H9 (cell line): ENCODE data around the gene SYDE2. TPM values are rescaled to one million over a fixed set of nuclear protein-coding genes. Genes with fewer than 3 reads are reported as not detected.

Experiments
- DNase-seq: peaks from one replicate; pipeline ENCODE4 v3.0.0-alpha.2; 2017
- H2AFZ ChIP-seq: one replicate; pipeline ENCODE4 v1.6.1; 2013; ENCODE audit warnings: mild to moderate bottlenecking, low read length, control low read depth, moderate library complexity
- H2AK5ac ChIP-seq: 2 replicates; pipeline ENCODE4 v1.6.1; 2013; ENCODE audit warnings: low read length, control low read depth, mixed read lengths; ENCODE audit not compliant: insufficient read length
- H2BK120ac ChIP-seq: one replicate; pipeline ENCODE4 v1.6.1; 2013; ENCODE audit warnings: low read depth, mild to moderate bottlenecking, low read length, control low read depth, inconsistent platforms; ENCODE audit not compliant: poor library complexity, severe bottlenecking
- H2BK12ac ChIP-seq: 2 replicates; pipeline ENCODE4 v1.6.1; 2013; ENCODE audit warnings: low read length, control low read depth, mixed read lengths, low read depth; ENCODE audit not compliant: insufficient read length
- H2BK15ac ChIP-seq: 2 replicates; pipeline ENCODE4 v1.6.1; 2013; ENCODE audit warnings: low read depth, low read length, control low read depth
- H2BK20ac ChIP-seq: one replicate; pipeline ENCODE4 v1.6.1; 2013; ENCODE audit warnings: low read depth, mild to moderate bottlenecking, low read length, control low read depth, inconsistent platforms; ENCODE audit not compliant: poor library complexity, severe bottlenecking
- H2BK5ac ChIP-seq: 2 replicates; pipeline ENCODE4 v1.6.1; 2013; ENCODE audit warnings: low read length, control low read depth, mixed read lengths; ENCODE audit not compliant: insufficient read length
- H3K14ac ChIP-seq: 2 replicates; pipeline ENCODE4 v1.6.1; 2013; ENCODE audit warnings: low read length, control low read depth; ENCODE audit not compliant: insufficient read depth
- H3K18ac ChIP-seq: 2 replicates; pipeline ENCODE4 v1.6.1; 2013; ENCODE audit warnings: low read depth, mild to moderate bottlenecking, mixed read lengths, low read length, control low read depth; ENCODE audit not compliant: insufficient read length
- H3K23ac ChIP-seq: 2 replicates; pipeline ENCODE4 v1.6.1; 2013; ENCODE audit warnings: low read length, control low read depth, mixed read lengths, low read depth; ENCODE audit not compliant: insufficient read length
- H3K23me2 ChIP-seq: 2 replicates; pipeline ENCODE4 v1.6.1; 2013; ENCODE audit warnings: low read depth, mild to moderate bottlenecking, mixed read lengths, low read length, control low read depth; ENCODE audit not compliant: insufficient read length, poor library complexity, severe bottlenecking
- H3K27ac ChIP-seq: 2 replicates; pipeline ENCODE4 v1.5.1; 2013; ENCODE audit warnings: low read length, control low read depth, mixed read lengths, low read depth; ENCODE audit not compliant: insufficient read length
- H3K27me3 ChIP-seq: 2 replicates; pipeline ENCODE4 v1.6.1; 2013; ENCODE audit warnings: low read length, control low read depth, inconsistent platforms; ENCODE audit not compliant: insufficient read depth
- H3K4ac ChIP-seq: 2 replicates; pipeline ENCODE4 v1.6.1; 2013; ENCODE audit warnings: low read depth, mild to moderate bottlenecking, control low read depth, inconsistent platforms, low read length, moderate library complexity
- H3K4me1 ChIP-seq: 2 replicates; pipeline ENCODE4 v1.6.1; 2013; ENCODE audit warnings: low read length, control low read depth, inconsistent platforms; ENCODE audit not compliant: insufficient read depth
- H3K4me2 ChIP-seq: 2 replicates; pipeline ENCODE4 v1.6.1; 2013; ENCODE audit warnings: low read length, control low read depth, mixed read lengths; ENCODE audit not compliant: insufficient read length, insufficient read depth
- H3K56ac ChIP-seq: 2 replicates; pipeline ENCODE4 v1.6.1; 2013; ENCODE audit warnings: low read depth, mild to moderate bottlenecking, mixed read lengths, low read length, control low read depth; ENCODE audit not compliant: insufficient read length
- H3K79me1 ChIP-seq: 2 replicates; pipeline ENCODE4 v1.6.1; 2013; ENCODE audit warnings: low read depth, mild to moderate bottlenecking, moderate library complexity, low read length, control low read depth, inconsistent platforms; ENCODE audit not compliant: insufficient read depth, poor library complexity, severe bottlenecking
- H3K79me2 ChIP-seq: 2 replicates; pipeline ENCODE4 v1.6.1; 2013; ENCODE audit warnings: low read length, control low read depth, inconsistent platforms; ENCODE audit not compliant: insufficient read depth
- H3K9ac ChIP-seq: 2 replicates; pipeline ENCODE4 v1.6.1; 2013; ENCODE audit warnings: low read length, control low read depth, mixed read lengths; ENCODE audit not compliant: insufficient read length; ENCODE audit errors: extremely low read depth
- H3K9me3 ChIP-seq: one replicate; pipeline ENCODE4 v1.6.1; 2013; ENCODE audit warnings: low read depth, low read length, inconsistent platforms; ENCODE audit not compliant: control insufficient read depth
- H3T11ph ChIP-seq: one replicate; pipeline ENCODE4 v1.6.1; 2013; ENCODE audit warnings: mild to moderate bottlenecking, low read length, control low read depth, inconsistent platforms
- H4K20me1 ChIP-seq: one replicate; pipeline ENCODE4 v1.6.1; 2013; ENCODE audit not compliant: control insufficient read depth, insufficient read length, insufficient read depth
- H4K5ac ChIP-seq: 2 replicates; pipeline ENCODE4 v1.6.1; 2013; ENCODE audit warnings: low read depth, mild to moderate bottlenecking, mixed read lengths, low read length, control low read depth; ENCODE audit not compliant: insufficient read length
- H4K8ac ChIP-seq: replicated peaks from 2 replicates; pipeline ENCODE4 v1.6.1; 2013; ENCODE audit warnings: low read length, control low read depth, mixed read lengths, low read depth; ENCODE audit not compliant: insufficient read length
- H4K91ac ChIP-seq: 2 replicates; pipeline ENCODE4 v1.6.1; 2013; ENCODE audit warnings: low read depth, mild to moderate bottlenecking, moderate library complexity, mixed read lengths, low read length, control low read depth; ENCODE audit not compliant: insufficient read length
- H3K27ac Mint-ChIP-seq, 3 experiments: 2 replicates in 2 of 3; 3 replicates in 1 of 3; pipeline ENCODE4 v1.8.0; 2020 to 2021; ENCODE audit warnings: mixed read lengths in 3 of 3, mild to moderate bottlenecking in 1 of 3, moderate library complexity in 1 of 3
- H3K27me3 Mint-ChIP-seq: 2 replicates; pipeline ENCODE4 v1.8.0; 2021; ENCODE audit warnings: low read depth, mild to moderate bottlenecking, moderate library complexity, mixed read lengths
- H3K36me3 Mint-ChIP-seq, 3 experiments: 2 replicates in 2 of 3; 3 replicates in 1 of 3; pipeline ENCODE4 v1.8.0; 2020 to 2021; ENCODE audit warnings: low read depth in 3 of 3, mixed read lengths in 3 of 3; ENCODE audit not compliant: insufficient read depth in 1 of 3
- H3K4me1 Mint-ChIP-seq, 2 experiments: 2 replicates each; pipeline ENCODE4 v1.8.0; 2020; ENCODE audit warnings: mixed read lengths in 2 of 2
- H3K4me3 Mint-ChIP-seq, 2 experiments: 2 replicates in 1 of 2; 3 replicates in 1 of 2; pipeline ENCODE4 v1.8.0; 2020 to 2021; ENCODE audit warnings: mild to moderate bottlenecking in 2 of 2, mixed read lengths in 2 of 2, moderate library complexity in 1 of 2
- H3K9me3 Mint-ChIP-seq, 2 experiments: 2 replicates in 1 of 2; 3 replicates in 1 of 2; pipeline ENCODE4 v1.8.0; 2020; ENCODE audit warnings: mild to moderate bottlenecking in 2 of 2, mixed read lengths in 2 of 2, moderate library complexity in 1 of 2
- CTCF ChIP-seq: fragments of 200-600 bp; sonication (generic); conservative IDR thresholded peaks from 3 replicates; pipeline ENCODE4 v1.8.0; 2021; ENCODE audit warnings: antibody characterized with exemption, mild to moderate bottlenecking
- WGBS: extraction: QIAGEN DNeasy Blood & Tissue Kit; methylation state at CpG from one replicate; pipeline ENCODE4 v1.1.7; 2013; ENCODE audit warnings: missing lambda C conversion rate, low lambda C conversion rate, mixed read lengths; ENCODE audit not compliant: insufficient read length; ENCODE audit errors: extremely low coverage; 5-methylcytosine and 5-hydroxymethylcytosine counted together
- total RNA-seq: library from RNA; stranded (reverse); gene quantifications from 2 replicates; pipeline ENCODE4 v1.2.1, GENCODE V29; 2021

Gene SYDE2
- total RNA-seq, 1 experiment from 2014 or later = 12.4 TPM

GRCh38 chr1:85201340-85202091, 700 bp upstream of the SYDE2 start:
- H3T11ph ChIP-seq = no peak overlapping the region
- H4K20me1 ChIP-seq = no peaks in the 10 kb centered on the region
- peak; percentile 85 for DNase-seq
- no peaks in the 10 kb centered on the region for H3K27me3 ChIP-seq
- no peaks in the 10 kb centered on the region for H3K27me3 Mint-ChIP-seq
- no peak overlapping the region for H2BK20ac ChIP-seq
- H3K36me3 Mint-ChIP-seq = peaks cover 0 to 4% (median 2%) of the 10 kb centered on the region in 3 experiments; a peak in 3 of 7 replicates
- H3K9ac ChIP-seq = peak overlapping the region; percentile 82
- no peak overlapping the region for H2BK120ac ChIP-seq
- peak overlapping the region; percentile 97 for H3K4me2 ChIP-seq
- H3K23me2 ChIP-seq = peaks cover 5% of the 10 kb centered on the region
- peak overlapping the region; percentile 39 for H4K5ac ChIP-seq
- no peaks in the 10 kb centered on the region for H3K9me3 ChIP-seq
- H3K56ac ChIP-seq = no peak overlapping the region
- no peak overlapping the region for H3K23ac ChIP-seq
- no peak overlapping the region for H4K8ac ChIP-seq
- H3K79me2 ChIP-seq = peaks cover 3% of the 10 kb centered on the region; the same call in 1 of the 2 replicates
- H3K4me1 ChIP-seq = no peaks in the 10 kb centered on the region
- peak overlapping the region; percentile 38 for H4K91ac ChIP-seq
- no peaks in the 10 kb centered on the region for H3K79me1 ChIP-seq
- no peak overlapping the region for H2BK12ac ChIP-seq
- H3K4me1 Mint-ChIP-seq = peaks cover 42 to 45% of the 10 kb centered on the region in 2 experiments
- H3K9me3 Mint-ChIP-seq = no peaks in the 10 kb centered on the region
- WGBS = no CpG with 5 or more reads among the region's 81 CpGs
- H3K27ac ChIP-seq = peak overlapping the region; percentile 59
- no peak overlapping the region for H2BK5ac ChIP-seq
- H3K4ac ChIP-seq = no peak overlapping the region
- H2AK5ac ChIP-seq = no peak overlapping the region
- peak overlapping the region; percentile 88 to 93 for H3K4me3 Mint-ChIP-seq
- peak overlapping the region; percentile 92 for H3K14ac ChIP-seq
- H2BK15ac ChIP-seq = no peak overlapping the region
- 0 out of 3 replicates have a peak, but pooled peaks have one; percentile 18 for TF ChIP-seq CTCF
- H3K18ac ChIP-seq = peak overlapping the region; percentile 94
- peak overlapping the region; percentile 96 to 99 (median 98) for H3K27ac Mint-ChIP-seq
- H2AFZ ChIP-seq = no peak overlapping the region
